IMR-90 (cell line): ENCODE data around the gene CENPU. TPM values are rescaled to one million over a fixed set of nuclear protein-coding genes. Genes with fewer than 3 reads are reported as not detected.

ENCODE experiments used
- ATAC-seq: fragments of 200-7000 bp; cut with Tn5 transposase; 2 replicates; pipeline ENCODE4 v1.9.1; 2020; ENCODE audit warnings: low read depth, mild to moderate bottlenecking, moderate library complexity
- BruUV-seq: library from RNA; stranded (reverse); fragments of 400-500 nt; replicated peaks from 2 replicates; lab custom pipeline; 2021; lab: Mats Ljungman, UMichigan
- CTCF ChIA-PET: fragments of 300-600 bp; formaldehyde crosslinking; extraction: SDS; loops from one replicate; lab custom pipeline; 2021; ENCODE audit warnings: antibody characterized with exemption; lab: Yijun Ruan, JAX
- POLR2A ChIA-PET: fragments of 300-600 bp; sonication (Branson Sonifier 250); formaldehyde crosslinking; loops from one replicate; lab custom pipeline; 2022; ENCODE audit warnings: antibody characterized with exemption; ENCODE audit not compliant: unreplicated experiment; lab: Charles Lee
- DNase-seq: peaks from one replicate; pipeline ENCODE4 v3.0.0; 2013
- H2AFZ ChIP-seq: replicated peaks from 2 replicates; pipeline ENCODE3; 2013; ENCODE audit warnings: low read length, mild to moderate bottlenecking; ENCODE audit not compliant: poor library complexity
- H2AK5ac ChIP-seq: 2 replicates; pipeline ENCODE4 v1.6.1; 2013; ENCODE audit warnings: low read depth, low read length, inconsistent platforms
- H2AK9ac ChIP-seq: replicated peaks from 2 replicates; pipeline ENCODE3; 2013; ENCODE audit warnings: mild to moderate bottlenecking, low read depth, low read length, moderate library complexity; ENCODE audit not compliant: poor library complexity
- H2BK120ac ChIP-seq: 2 replicates; pipeline ENCODE4 v1.6.1; 2013; ENCODE audit warnings: low read depth, low read length, inconsistent platforms
- H2BK15ac ChIP-seq: 3 replicates; pipeline ENCODE4 v1.6.1; 2013; ENCODE audit warnings: low read depth, low read length, inconsistent platforms
- H2BK20ac ChIP-seq: 2 replicates; pipeline ENCODE4 v1.6.1; 2013; ENCODE audit warnings: low read depth, mild to moderate bottlenecking, inconsistent platforms, low read length, moderate library complexity
- H2BK5ac ChIP-seq: 2 replicates; pipeline ENCODE4 v1.6.1; 2013; ENCODE audit warnings: mild to moderate bottlenecking, low read depth, low read length, inconsistent platforms; ENCODE audit not compliant: poor library complexity, severe bottlenecking
- H3K14ac ChIP-seq: replicated peaks from 2 replicates; pipeline ENCODE4 v1.6.1; 2013; ENCODE audit warnings: low read depth, low read length, inconsistent platforms
- H3K18ac ChIP-seq: 2 replicates; pipeline ENCODE4 v1.6.1; 2013; ENCODE audit warnings: low read depth, low read length, control low read depth
- H3K23ac ChIP-seq: 2 replicates; pipeline ENCODE4 v1.6.1; 2013; ENCODE audit warnings: low read depth, low read length, inconsistent platforms
- H3K27ac ChIP-seq: 2 replicates; pipeline ENCODE4 v1.5.1; 2013; ENCODE audit warnings: mild to moderate bottlenecking, control low read depth, low read length; ENCODE audit not compliant: insufficient read depth
- H3K27me3 ChIP-seq: 2 replicates; pipeline ENCODE4 v1.6.1; 2013; ENCODE audit warnings: low read length; ENCODE audit not compliant: control insufficient read depth, insufficient read depth
- H3K36me3 ChIP-seq: 2 replicates; pipeline ENCODE4 v1.6.1; 2013; ENCODE audit warnings: low read length, mixed read lengths; ENCODE audit not compliant: control insufficient read depth, insufficient read depth
- H3K4ac ChIP-seq: 2 replicates; pipeline ENCODE4 v1.6.1; 2013; ENCODE audit warnings: low read depth, low read length, inconsistent platforms
- H3K4me1 ChIP-seq: 2 replicates; pipeline ENCODE4 v1.6.1; 2013; ENCODE audit warnings: low read length, mixed read lengths; ENCODE audit not compliant: control insufficient read depth, insufficient read depth
- H3K4me2 ChIP-seq: 2 replicates; pipeline ENCODE4 v1.6.1; 2013; ENCODE audit warnings: low read depth, mild to moderate bottlenecking, control low read depth, low read length, moderate library complexity
- H3K4me3 ChIP-seq: 2 replicates; pipeline ENCODE4 v1.5.1; 2013; ENCODE audit warnings: low read depth, mild to moderate bottlenecking, control low read depth, low read length, moderate library complexity; ENCODE audit not compliant: insufficient read depth
- H3K56ac ChIP-seq: 2 replicates; pipeline ENCODE4 v1.6.1; 2013; ENCODE audit warnings: low read length, inconsistent platforms; ENCODE audit not compliant: insufficient read depth; ENCODE audit errors: extremely low read depth
- H3K79me1 ChIP-seq, 2 experiments: 2 replicates each; pipeline ENCODE4 v1.6.1; 2013; ENCODE audit warnings: low read length in 2 of 2, inconsistent platforms in 1 of 2, low read depth in 1 of 2
- H3K9ac ChIP-seq: 2 replicates; pipeline ENCODE4 v1.6.1; 2013; ENCODE audit warnings: low read depth, low read length, control low read depth
- H3K9me1 ChIP-seq: 2 replicates; pipeline ENCODE4 v1.6.1; 2013; ENCODE audit warnings: low read length, inconsistent platforms; ENCODE audit not compliant: insufficient read depth
- H3K9me3 ChIP-seq: 2 replicates; pipeline ENCODE4 v1.6.1; 2013; ENCODE audit warnings: low read length; ENCODE audit not compliant: control insufficient read depth, insufficient read depth
- H4K20me1 ChIP-seq: 2 replicates; pipeline ENCODE4 v1.6.1; 2013; ENCODE audit warnings: low read length, inconsistent platforms; ENCODE audit not compliant: insufficient read depth
- H4K5ac ChIP-seq: 2 replicates; pipeline ENCODE4 v1.6.1; 2013; ENCODE audit warnings: mild to moderate bottlenecking, low read depth, low read length, control low read depth
- H4K8ac ChIP-seq, 2 experiments: 2 replicates each; pipeline ENCODE4 v1.6.1; 2013; ENCODE audit warnings: low read depth in 2 of 2, low read length in 2 of 2, control low read depth in 1 of 2, inconsistent platforms in 1 of 2
- H4K91ac ChIP-seq: 2 replicates; pipeline ENCODE4 v1.6.1; 2013; ENCODE audit warnings: low read depth, low read length, inconsistent platforms; ENCODE audit not compliant: insufficient read depth
- BHLHE40 ChIP-seq: fragments of 150-350 bp; IDR thresholded peaks from 2 replicates; pipeline ENCODE4 v1.6.1; 2016; ENCODE audit warnings: mild to moderate bottlenecking, low read depth, low read length
- CEBPB ChIP-seq: IDR thresholded peaks from 2 replicates; pipeline ENCODE4 v1.6.1; 2012; ENCODE audit warnings: low read depth, low read length, improper control_type of control experiment
- ELK1 ChIP-seq: fragments of 150-350 bp; IDR thresholded peaks from 2 replicates; pipeline ENCODE4 v1.6.1; 2016; ENCODE audit warnings: low read depth, mild to moderate bottlenecking, low read length, moderate library complexity, borderline replicate concordance
- FOS ChIP-seq: fragments of 150-350 bp; IDR thresholded peaks from 2 replicates; pipeline ENCODE4 v1.6.1; 2016; ENCODE audit warnings: low read depth, low read length
- MAFK ChIP-seq: IDR thresholded peaks from 2 replicates; pipeline ENCODE4 v1.6.1; 2012; ENCODE audit warnings: low read depth, low read length, improper control_type of control experiment
- MAZ ChIP-seq: IDR thresholded peaks from 2 replicates; pipeline ENCODE4 v1.6.1; 2012; ENCODE audit warnings: low read depth, mild to moderate bottlenecking, low read length, improper control_type of control experiment, moderate library complexity, borderline replicate concordance
- MXI1 ChIP-seq: IDR thresholded peaks from 2 replicates; pipeline ENCODE4 v1.6.1; 2012; ENCODE audit warnings: low read depth, mild to moderate bottlenecking, low read length, moderate library complexity, borderline replicate concordance
- NFE2L2 ChIP-seq: fragments of 150-350 bp; IDR thresholded peaks from 2 replicates; pipeline ENCODE4 v1.6.1; 2016; ENCODE audit warnings: low read depth, mild to moderate bottlenecking, low read length
- POLR2A ChIP-seq: IDR thresholded peaks from 2 replicates; pipeline ENCODE4 v1.6.1; 2012; ENCODE audit warnings: mild to moderate bottlenecking, low read depth, low read length
- RAD21 ChIP-seq: IDR thresholded peaks from 2 replicates; pipeline ENCODE4 v1.6.1; 2012; ENCODE audit warnings: low read length, improper control_type of control experiment
- RCOR1 ChIP-seq: IDR thresholded peaks from 2 replicates; pipeline ENCODE4 v1.6.1; 2012; ENCODE audit warnings: mild to moderate bottlenecking, low read length, improper control_type of control experiment; ENCODE audit not compliant: insufficient replicate concordance
- RFX5 ChIP-seq: IDR thresholded peaks from 2 replicates; pipeline ENCODE4 v1.8.0; 2012; ENCODE audit warnings: low read depth, mild to moderate bottlenecking, low read length, moderate library complexity
- SMC3 ChIP-seq: fragments of 150-350 bp; IDR thresholded peaks from 2 replicates; pipeline ENCODE4 v1.6.1; 2016; ENCODE audit warnings: low read depth, mild to moderate bottlenecking, antibody characterized with exemption, low read length, moderate library complexity
- USF2 ChIP-seq: fragments of 150-350 bp; IDR thresholded peaks from 2 replicates; pipeline ENCODE4 v1.6.1; 2017; ENCODE audit warnings: mild to moderate bottlenecking, antibody characterized with exemption, low read length, low read depth
- WGBS, 2 experiments: methylation state at CpG; one replicate each; pipeline versions ENCODE4 v1.1.5 to v1.1.7; 2013; ENCODE audit warnings: missing lambda C conversion rate in 2 of 2; ENCODE audit not compliant: insufficient read length in 1 of 2; ENCODE audit errors: extremely low coverage in 2 of 2; 5-methylcytosine and 5-hydroxymethylcytosine counted together
- dilution Hi-C: fragments of 300-500 bp; cut with HindIII; formaldehyde crosslinking; loops from one replicate; pipeline ENCODE4 v1.14.3; 2018; ENCODE audit warnings: low sequenced_read_pairs; ENCODE audit not compliant: unreplicated experiment
- in situ Hi-C: fragments of 300-500 bp; cut with MboI; formaldehyde crosslinking; loops from 3 replicates; pipeline ENCODE4 v1.14.3; 2019; ENCODE audit warnings: low sequenced_read_pairs, inconsistent platforms, mixed read lengths
- intact Hi-C: fragments of 100-400 bp; cut with micrococcal nuclease; formaldehyde crosslinking; loops from 2 replicates; pipeline ENCODE4 v1.10.0; 2022
- polyA plus RNA-seq, 3 experiments: library from polyadenylated mRNA; depleted of rRNA; stranded (reverse); fragments of >200 nt; gene quantifications; 2 replicates each; pipeline ENCODE4 v1.2.3, GENCODE V29; 2012; ENCODE audit warnings: low replicate concordance in 1 of 3
- total RNA-seq: library from RNA; depleted of rRNA; stranded (reverse); fragments of >200 nt; gene quantifications from 2 replicates; pipeline ENCODE4 v1.2.3, GENCODE V29; 2012

The CENPU gene
- total and polyA plus RNA-seq, 2 of the 4 experiments (the other 2 are of a cell fraction), result 13.6 to 14.6 TPM

GRCh38 chr4:184745831-184746795 lies 12.2 kb upstream of the CENPU start:
- no peak overlapping the region for H4K91ac ChIP-seq
- no peak overlapping the region; a peak in 1 of 4 replicates for H4K8ac ChIP-seq
- H3K27me3 ChIP-seq, result no peaks in the 10 kb centered on the region; the same call in 1 of the 2 replicates
- WGBS, 2 experiments, result no CpG with 5 or more reads among the region's 10 CpGs
- H3K27ac ChIP-seq, result no peak overlapping the region
- no peaks in the 10 kb centered on the region for H3K9me3 ChIP-seq
- intact Hi-C loops (loop anchor here (1.0 to 5.0 kb wide), 6 partner anchors 81 to 389 kb away; partner anchors contain the start of genes ACSL1, CASP3 and PRIMPOL), dilution Hi-C loops (no loop called here), in situ Hi-C loops (loop anchor here (10.0 kb wide), 1 partner anchor 259 kb away; no protein-coding TSS in a partner anchor)
- no peak overlapping the region for H3K23ac ChIP-seq
- no peaks in the 10 kb centered on the region for H3K79me1 ChIP-seq
- peaks cover 4% of the 10 kb centered on the region; the same call in 1 of the 2 replicates for H3K4me1 ChIP-seq
- BruUV-seq, result no TSS peak
- peak; percentile 87 for ATAC-seq
- H3K36me3 ChIP-seq, result no peaks in the 10 kb centered on the region
- H2BK5ac ChIP-seq, result no peak overlapping the region
- no peaks in the 10 kb centered on the region for H4K20me1 ChIP-seq
- DNase-seq, result peak; percentile 82
- H2AK9ac ChIP-seq, result no peak overlapping the region
- H3K4me3 ChIP-seq, result no peak overlapping the region
- no peak overlapping the region for H3K9ac ChIP-seq
- no peaks in the 10 kb centered on the region for H3K9me1 ChIP-seq
- peak overlapping the region; percentile 34 for H2AFZ ChIP-seq
- peak overlapping the region; percentile 74 for H3K4me2 ChIP-seq
- no peak overlapping the region; the same call in 1 of the 2 replicates for H2BK20ac ChIP-seq
- H2BK15ac ChIP-seq, result no peak overlapping the region
- no peak overlapping the region for H3K14ac ChIP-seq
- H3K18ac ChIP-seq, result no peak overlapping the region
- H3K56ac ChIP-seq, result no peak overlapping the region
- no peak overlapping the region for H4K5ac ChIP-seq
- no peak overlapping the region for H3K4ac ChIP-seq
- POLR2A ChIA-PET, result interaction anchor here (0.5 kb wide), 1 partner anchor 451 kb away, joined by 3 read pairs; no protein-coding TSS in a partner anchor
- CTCF ChIA-PET, result interaction anchor here (0.6 to 1.5 kb wide), 12 partner anchors 12 to 389 kb away, joined by 3 to 12 read pairs (median 3); partner anchors contain the start of gene CENPU
- H2AK5ac ChIP-seq, result no peak overlapping the region
- H2BK120ac ChIP-seq, result no peak overlapping the region; the same call in 1 of the 2 replicates
- peak; percentile 44; the same call in 1 of the 2 replicates for TF ChIP-seq BHLHE40
- TF ChIP-seq MXI1, result peak; percentile 51; the same call in 1 of the 2 replicates
- peak; percentile 91 for TF ChIP-seq SMC3
- peak; percentile 24; the same call in 1 of the 2 replicates for TF ChIP-seq NFE2L2
- no peak for TF ChIP-seq FOS
- TF ChIP-seq ELK1, result no peak
- no peak for TF ChIP-seq MAFK
- TF ChIP-seq POLR2A, result no peak
- peak; percentile 34; the same call in 1 of the 2 replicates for TF ChIP-seq CEBPB
- peak; percentile 51; the same call in 1 of the 2 replicates for TF ChIP-seq USF2
- no peak for TF ChIP-seq RCOR1
- TF ChIP-seq RFX5, result no peak
- no peak for TF ChIP-seq MAZ
- TF ChIP-seq RAD21, result peak; percentile 79
